ENCODE measurements around the gene MICAL3.
"Not testable (repeated sequence)": the region's sequence is repeated elsewhere in the genome, so short reads cannot be mapped to it uniquely, and the experiment has no call there.

Gene MICAL3

GRCh38 chr22:17949642-17950473 is 74.5 kb downstream of the MICAL3 start:
- no peak for DNase-seq

GRCh38 chr22:17948101-17948500 is 76.3 kb downstream of the MICAL3 start:
- DNase-seq: no peak

- no peak for DNase-seq
These were observed 77.5 kb downstream of the MICAL3 start for GRCh38 chr22:17946662-17947367.

GRCh38 chr22:17945888-17946648 is 78.3 kb downstream of the MICAL3 start:
- DNase-seq: no peak

- DNase-seq: no peak
These were observed 79.0 kb downstream of the MICAL3 start for GRCh38 chr22:17945156-17945887.

- DNase-seq: no peak
These were observed 80.1 kb downstream of the MICAL3 start for GRCh38 chr22:17944256-17944655.

- DNase-seq: no peak
These were observed 80.7 kb downstream of the MICAL3 start for GRCh38 chr22:17943533-17944249.

GRCh38 chr22:17942721-17943120 is 81.6 kb downstream of the MICAL3 start:
- no peak for DNase-seq

- DNase-seq: no peak
These were observed 82.6 kb downstream of the MICAL3 start for GRCh38 chr22:17941471-17942406.

- no peak for DNase-seq
These were observed 84.8 kb downstream of the MICAL3 start for GRCh38 chr22:17939579-17939978.

- no peak for DNase-seq
These were observed 85.3 kb downstream of the MICAL3 start for GRCh38 chr22:17939011-17939410.

- DNase-seq: no peak
These were observed 85.9 kb downstream of the MICAL3 start for GRCh38 chr22:17938484-17938924.

GRCh38 chr22:17932457-17932856 is 91.9 kb downstream of the MICAL3 start:
- not testable (repeated sequence) for DNase-seq

- peak; percentile 45 for DNase-seq
These were observed 92.9 kb downstream of the MICAL3 start for GRCh38 chr22:17931400-17931825.

GRCh38 chr22:17930455-17931313 is 93.7 kb downstream of the MICAL3 start:
- DNase-seq: no peak

- no peak for DNase-seq
These were observed 94.5 kb downstream of the MICAL3 start for GRCh38 chr22:17929909-17930308.

GRCh38 chr22:17928391-17928790 is 96.0 kb downstream of the MICAL3 start:
- peak; percentile 22 for DNase-seq

GRCh38 chr22:17927062-17927461 is 97.3 kb downstream of the MICAL3 start:
- DNase-seq: no peak

- no peak for DNase-seq
These were observed 97.8 kb downstream of the MICAL3 start for GRCh38 chr22:17926516-17926915.

- no peak for DNase-seq
These were observed 98.9 kb downstream of the MICAL3 start for GRCh38 chr22:17925431-17925841.

All from hematopoietic multipotent progenitor cell treated with erythropoietin and hydrocortisone succinate and interleukin-3 and kit ligand, for 4 days (in vitro differentiated cells).